ENCODE measurements around the gene ALMS1.
"Not testable (repeated sequence)": the region's sequence is repeated elsewhere in the genome, so short reads cannot be mapped to it uniquely, and the experiment has no call there.

Gene ALMS1

GRCh38 chr2:73630662-73631266, 245.1 kb downstream of the ALMS1 start:
- DNase-seq, result not testable (repeated sequence)

GRCh38 chr2:73636977-73637376, 251.3 kb downstream of the ALMS1 start:
- DNase-seq, result not testable (repeated sequence)

GRCh38 chr2:73638429-73638828, 252.8 kb downstream of the ALMS1 start:
- no peak for DNase-seq

GRCh38 chr2:73640511-73640911, 254.9 kb downstream of the ALMS1 start:
- DNase-seq, result no peak

GRCh38 chr2:73640946-73641766, 255.5 kb downstream of the ALMS1 start:
- DNase-seq, result no peak

- DNase-seq, result no peak
These were observed 256.1 kb downstream of the ALMS1 start for GRCh38 chr2:73641767-73642062.

- no peak for DNase-seq
These were observed 256.8 kb downstream of the ALMS1 start, which contains the start of gene NAT8 for GRCh38 chr2:73642338-73643018. NAT8 (minus strand) TSS chr2:73642422; CDS start chr2:73641628, 794 bp downstream.

GRCh38 chr2:73647690-73648089, 262.1 kb downstream of the ALMS1 start:
- not testable (repeated sequence) for DNase-seq

GRCh38 chr2:73651591-73652230, 266.1 kb downstream of the ALMS1 start:
- no peak for DNase-seq

GRCh38 chr2:73652348-73652747, 266.7 kb downstream of the ALMS1 start:
- DNase-seq, result no peak

GRCh38 chr2:73654175-73654574, 268.5 kb downstream of the ALMS1 start:
- no peak for DNase-seq

Measured in activated CD8-positive, alpha-beta memory T cell treated with anti-CD3 and anti-CD28 coated beads, Interleukin-2, amount 50 U/mL, for 4 hours (primary cell).